VCaP (cell line): ENCODE results near the gene CPNE8.

Source experiments
- H3K27ac ChIP-seq: fragments of 450-650 bp; 2 replicates; pipeline ENCODE4 v1.5.1; 2017
- CTCF ChIP-seq: fragments of 450-650 bp; conservative IDR thresholded peaks from 2 replicates; pipeline ENCODE4 v1.5.1; 2017; ENCODE audit warnings: mild to moderate bottlenecking, moderate library complexity

Gene CPNE8

GRCh38 chr12:38905480-38906351, at the start of gene CPNE8:
CPNE8 (minus strand) TSS chr12:38905591; CDS start chr12:38905534, 57 bp downstream.
- H3K27ac ChIP-seq = peak within 1 kb of the TSS; percentile 43
- TF ChIP-seq CTCF = no peak

GRCh38 chr12:38954238-38954873, 49.0 kb upstream of the CPNE8 start:
- no peak overlapping the region for H3K27ac ChIP-seq
- TF ChIP-seq CTCF = no peak

GRCh38 chr12:38949363-38949762, 44.0 kb upstream of the CPNE8 start:
- no peak for TF ChIP-seq CTCF
- no peak overlapping the region for H3K27ac ChIP-seq

GRCh38 chr12:38934686-38935085, 29.3 kb upstream of the CPNE8 start:
- H3K27ac ChIP-seq = no peak overlapping the region
- TF ChIP-seq CTCF = no peak

GRCh38 chr12:38934078-38934584, 28.7 kb upstream of the CPNE8 start:
- no peak overlapping the region for H3K27ac ChIP-seq
- no peak for TF ChIP-seq CTCF

GRCh38 chr12:38932320-38932719, 26.9 kb upstream of the CPNE8 start:
- no peak for TF ChIP-seq CTCF
- no peak overlapping the region for H3K27ac ChIP-seq

GRCh38 chr12:38931461-38931860, 26.1 kb upstream of the CPNE8 start:
- H3K27ac ChIP-seq = no peak overlapping the region
- TF ChIP-seq CTCF = no peak
